Measurements from ENCODE around the gene PPP6R2.

Gene PPP6R2

DNA sequence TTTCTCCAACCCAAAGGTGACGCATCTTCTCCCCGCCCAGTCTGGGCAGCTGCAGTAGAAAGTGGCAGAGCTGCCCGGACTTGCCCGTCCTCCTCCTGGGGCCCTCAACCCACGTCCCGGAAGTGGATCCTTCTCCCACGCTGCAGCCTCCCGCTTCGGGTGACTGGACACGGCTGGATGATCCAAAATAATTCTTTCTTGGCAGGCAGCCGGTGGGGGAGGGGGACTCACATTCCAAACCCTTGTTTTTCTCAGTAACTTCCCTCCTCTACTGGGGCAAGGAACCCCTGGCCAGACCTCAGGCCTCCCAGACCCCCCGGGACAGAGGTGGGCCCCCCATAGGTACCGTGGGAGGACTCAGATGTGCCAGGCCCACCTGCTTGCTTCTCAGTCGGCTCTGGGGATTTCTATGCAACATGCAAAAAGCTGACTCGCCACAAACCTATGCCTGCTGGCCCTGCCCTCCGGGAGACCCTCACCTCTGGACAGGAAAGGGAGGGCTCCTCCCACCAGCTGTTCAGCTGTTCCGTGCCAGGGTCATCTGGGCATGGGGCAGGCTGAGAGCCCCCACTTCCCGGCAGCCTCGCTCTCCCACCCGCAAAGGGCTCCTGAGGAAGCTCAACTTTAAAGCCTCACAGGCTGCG lies 37.1 kb upstream of the PPP6R2 start:
- H3K4me1 ChIP-seq (ENCODE audit: low read depth, poor library complexity, severe bottlenecking): peaks cover 4% of the 10 kb centered on the region

DNA sequence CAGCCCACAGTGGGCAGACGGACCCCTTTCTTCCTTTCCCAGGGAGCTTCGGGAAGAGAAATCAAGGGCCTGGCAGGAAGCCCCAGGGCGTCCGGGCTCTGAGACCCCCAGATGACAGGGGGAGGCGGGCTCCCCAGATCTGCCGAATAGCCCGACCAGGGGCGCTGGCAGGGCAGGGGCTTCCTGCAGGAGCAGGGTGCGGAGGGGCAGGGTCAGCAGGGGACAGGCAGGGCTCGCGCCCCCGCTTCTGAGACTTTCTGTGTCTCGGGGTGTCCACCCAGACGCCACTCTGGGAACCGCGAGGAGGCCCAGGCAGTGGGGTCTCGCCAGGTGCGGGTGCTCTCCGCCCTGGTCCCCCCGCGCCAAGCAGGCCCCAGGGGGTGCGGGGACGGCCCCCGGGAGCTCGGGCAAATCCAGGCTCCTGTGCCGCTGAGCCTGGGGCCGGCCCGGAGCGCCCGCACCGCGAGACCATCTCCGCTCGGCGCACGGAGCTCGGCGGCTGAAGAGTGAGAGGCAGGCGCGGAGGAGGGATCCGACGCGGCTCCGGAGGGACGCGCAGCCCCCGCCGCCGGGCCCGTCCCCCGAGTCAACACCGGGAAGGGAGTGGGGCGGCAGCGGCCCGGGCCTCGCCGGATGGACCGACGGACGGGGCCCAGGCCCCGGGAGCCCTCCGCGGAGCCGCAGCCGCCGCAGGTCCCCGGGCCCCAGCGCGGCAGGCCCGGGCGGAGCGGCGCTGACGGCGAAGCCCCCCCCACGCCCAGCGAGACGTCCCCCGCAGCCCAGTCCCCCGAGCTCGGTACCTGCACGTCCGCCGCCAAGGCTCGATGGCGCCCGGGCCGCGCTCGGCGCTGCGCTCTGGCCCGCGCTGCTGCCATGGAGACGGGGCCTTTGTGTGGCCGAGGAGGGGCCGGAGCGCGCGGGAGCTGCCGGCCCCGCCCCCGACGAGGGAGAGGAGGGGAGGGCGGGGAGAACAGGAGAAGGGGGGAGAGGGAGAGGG lies 36.1 kb upstream of the PPP6R2 start, which contains the start of gene PLXNB2:
TSS of gene PLXNB2 (minus strand) at position 894 of the 997 bp plus-strand sequence. CDS start 17,062 bp downstream, outside the sequence.
- no peaks in the 10 kb centered on the region for H3K79me2 ChIP-seq (ENCODE audit: insufficient read depth, low read depth)
- peak within 1 kb of the TSS; percentile 29; the same call in 1 of the 2 replicates for H3K4me2 ChIP-seq
- peak within 1 kb of the TSS; percentile 41; the same call in 1 of the 2 replicates for H3K9ac ChIP-seq
- H2AFZ ChIP-seq (ENCODE audit: low read depth): peak within 1 kb of the TSS; percentile 22
- H3K4me1 ChIP-seq (ENCODE audit: low read depth, poor library complexity, severe bottlenecking): peaks cover 4% of the 10 kb centered on the region
- TF ChIP-seq, protein P1, sequence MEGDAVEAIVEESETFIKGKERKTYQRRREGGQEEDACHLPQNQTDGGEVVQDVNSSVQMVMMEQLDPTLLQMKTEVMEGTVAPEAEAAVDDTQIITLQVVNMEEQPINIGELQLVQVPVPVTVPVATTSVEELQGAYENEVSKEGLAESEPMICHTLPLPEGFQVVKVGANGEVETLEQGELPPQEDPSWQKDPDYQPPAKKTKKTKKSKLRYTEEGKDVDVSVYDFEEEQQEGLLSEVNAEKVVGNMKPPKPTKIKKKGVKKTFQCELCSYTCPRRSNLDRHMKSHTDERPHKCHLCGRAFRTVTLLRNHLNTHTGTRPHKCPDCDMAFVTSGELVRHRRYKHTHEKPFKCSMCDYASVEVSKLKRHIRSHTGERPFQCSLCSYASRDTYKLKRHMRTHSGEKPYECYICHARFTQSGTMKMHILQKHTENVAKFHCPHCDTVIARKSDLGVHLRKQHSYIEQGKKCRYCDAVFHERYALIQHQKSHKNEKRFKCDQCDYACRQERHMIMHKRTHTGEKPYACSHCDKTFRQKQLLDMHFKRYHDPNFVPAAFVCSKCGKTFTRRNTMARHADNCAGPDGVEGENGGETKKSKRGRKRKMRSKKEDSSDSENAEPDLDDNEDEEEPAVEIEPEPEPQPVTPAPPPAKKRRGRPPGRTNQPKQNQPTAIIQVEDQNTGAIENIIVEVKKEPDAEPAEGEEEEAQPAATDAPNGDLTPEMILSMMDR (conservative IDR thresholded peaks at IDR 0.05; ENCODE audit: low read depth, low read length): no peak
- H3K36me3 ChIP-seq (ENCODE audit: insufficient read depth): no peaks in the 10 kb centered on the region
- no peak within 1 kb of the TSS for H3K27ac ChIP-seq
- no peak within 1 kb of the TSS for H3K4me3 ChIP-seq (IDR thresholded peaks at IDR 0.05; ENCODE audit: insufficient read depth, low read depth, low read length)
- H3K27me3 ChIP-seq (ENCODE audit: insufficient read depth, low read depth): no peaks in the 10 kb centered on the region
- no peaks in the 10 kb centered on the region for H4K20me1 ChIP-seq (ENCODE audit: insufficient read depth)

More for the DNA sequence above, 37.1 kb upstream of the PPP6R2 start:
- H3K27me3 ChIP-seq (ENCODE audit: insufficient read depth, low read depth): no peaks in the 10 kb centered on the region
- H4K20me1 ChIP-seq (ENCODE audit: insufficient read depth): no peaks in the 10 kb centered on the region
- H3K9ac ChIP-seq: no peak overlapping the region
- H3K36me3 ChIP-seq (ENCODE audit: insufficient read depth): no peaks in the 10 kb centered on the region
- no peaks in the 10 kb centered on the region for H3K79me2 ChIP-seq (ENCODE audit: insufficient read depth, low read depth)
- TF ChIP-seq, protein P1 (conservative IDR thresholded peaks at IDR 0.05; ENCODE audit: low read depth, low read length): no peak
- peak overlapping the region; percentile 51 for H3K4me2 ChIP-seq
- H2AFZ ChIP-seq (ENCODE audit: low read depth): no peak overlapping the region
- no peak overlapping the region for H3K27ac ChIP-seq
- H3K4me3 ChIP-seq (IDR thresholded peaks at IDR 0.05; ENCODE audit: insufficient read depth, low read depth, low read length): no peak overlapping the region

DNA sequence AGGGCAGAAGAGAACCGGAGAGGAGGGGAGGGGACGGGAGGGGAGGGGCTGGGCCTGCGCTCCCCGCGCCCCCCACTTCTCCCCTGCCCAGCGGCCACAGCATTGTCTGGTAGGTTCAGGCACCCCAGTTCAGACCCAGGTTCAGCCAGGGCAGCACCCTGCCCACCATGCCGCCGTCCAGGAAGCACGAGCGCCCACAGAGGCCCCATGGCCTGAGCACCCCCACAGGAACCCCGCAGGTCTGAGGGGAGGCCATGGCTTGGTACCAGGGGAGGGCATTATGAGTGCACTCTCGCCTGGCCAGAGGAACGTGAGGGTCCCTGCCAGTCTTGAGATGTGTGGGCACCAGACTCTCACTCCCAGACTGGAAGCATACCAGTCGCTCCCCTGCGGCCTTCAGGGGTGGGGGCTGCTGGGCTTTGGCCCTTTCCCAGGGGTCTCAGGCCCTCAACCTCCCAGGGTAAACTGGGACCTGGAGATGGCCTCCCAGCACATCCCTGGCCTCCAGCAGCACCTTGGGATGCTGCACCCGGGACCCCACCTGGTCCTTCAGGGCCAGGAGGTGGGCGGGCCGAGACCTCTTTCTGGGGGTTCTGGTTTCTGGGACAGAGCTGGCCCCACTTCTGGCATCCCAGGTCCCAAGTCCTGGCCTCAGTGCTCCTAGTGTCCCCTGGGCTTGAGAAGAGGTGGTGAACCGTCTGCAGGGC lies 35.1 kb upstream of the PPP6R2 start:
- no peak overlapping the region for H3K4me3 ChIP-seq (IDR thresholded peaks at IDR 0.05; ENCODE audit: insufficient read depth, low read depth, low read length)
- H4K20me1 ChIP-seq (ENCODE audit: insufficient read depth): no peaks in the 10 kb centered on the region
- H3K79me2 ChIP-seq (ENCODE audit: insufficient read depth, low read depth): no peaks in the 10 kb centered on the region
- H3K27me3 ChIP-seq (ENCODE audit: insufficient read depth, low read depth): no peaks in the 10 kb centered on the region
- H3K27ac ChIP-seq: no peak overlapping the region
- TF ChIP-seq, protein P1 (conservative IDR thresholded peaks at IDR 0.05; ENCODE audit: low read depth, low read length): no peak
- no peak overlapping the region for H3K4me2 ChIP-seq
- H2AFZ ChIP-seq (ENCODE audit: low read depth): no peak overlapping the region
- H3K9ac ChIP-seq: no peak overlapping the region
- no peaks in the 10 kb centered on the region for H3K36me3 ChIP-seq (ENCODE audit: insufficient read depth)
- peaks cover 4% of the 10 kb centered on the region for H3K4me1 ChIP-seq (ENCODE audit: low read depth, poor library complexity, severe bottlenecking)

DNA sequence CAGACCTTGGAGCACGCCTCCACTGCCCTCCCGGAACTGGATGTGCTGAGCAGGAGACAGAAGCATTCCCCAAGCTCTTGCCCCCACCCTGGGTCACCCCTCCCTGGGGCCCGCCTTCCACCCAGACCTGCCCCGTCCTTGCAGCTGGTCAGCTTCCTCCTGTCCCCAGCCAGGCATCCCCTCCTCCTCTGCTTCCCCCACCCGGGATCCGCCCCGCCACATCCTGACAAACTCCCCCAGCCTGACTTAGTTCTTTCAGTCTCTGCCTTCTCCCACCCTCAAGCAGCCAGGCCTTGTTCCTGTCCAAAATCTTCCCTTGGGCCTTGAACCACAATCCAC lies 34.6 kb upstream of the PPP6R2 start:
- H3K27me3 ChIP-seq (ENCODE audit: insufficient read depth, low read depth): no peaks in the 10 kb centered on the region
- H3K4me2 ChIP-seq: no peak overlapping the region
- H3K79me2 ChIP-seq (ENCODE audit: insufficient read depth, low read depth): no peaks in the 10 kb centered on the region
- peaks cover 4% of the 10 kb centered on the region for H3K4me1 ChIP-seq (ENCODE audit: low read depth, poor library complexity, severe bottlenecking)
- H3K36me3 ChIP-seq (ENCODE audit: insufficient read depth): no peaks in the 10 kb centered on the region
- TF ChIP-seq, protein P1 (conservative IDR thresholded peaks at IDR 0.05; ENCODE audit: low read depth, low read length): no peak
- no peak overlapping the region for H3K4me3 ChIP-seq (IDR thresholded peaks at IDR 0.05; ENCODE audit: insufficient read depth, low read depth, low read length)
- H2AFZ ChIP-seq (ENCODE audit: low read depth): no peak overlapping the region
- no peak overlapping the region for H3K9ac ChIP-seq
- H3K27ac ChIP-seq: no peak overlapping the region
- no peaks in the 10 kb centered on the region for H4K20me1 ChIP-seq (ENCODE audit: insufficient read depth)
